Nephron (organoid): ENCODE results near the gene SRA1.
A peak's percentile ranks its signal among the peaks of the same experiment; 100 is the strongest.
"Not testable (repeated sequence)": the region's sequence is repeated elsewhere in the genome, so short reads cannot be mapped to it uniquely, and the experiment has no call there.

ENCODE experiments used
- H3K27ac Mint-ChIP-seq, 3 experiments: 2 replicates each; pipeline ENCODE4 v1.8.0; 2020; ENCODE audit warnings: mixed read lengths in 3 of 3, mild to moderate bottlenecking in 2 of 3, moderate library complexity in 1 of 3
- H3K27me3 Mint-ChIP-seq: 2 replicates; pipeline ENCODE4 v1.8.0; 2021; ENCODE audit warnings: low read depth, mild to moderate bottlenecking, moderate library complexity, mixed read lengths
- H3K36me3 Mint-ChIP-seq: 2 replicates; pipeline ENCODE4 v1.8.0; 2020; ENCODE audit warnings: low read depth, mixed read lengths
- H3K4me1 Mint-ChIP-seq: 2 replicates; pipeline ENCODE4 v1.8.0; 2020; ENCODE audit warnings: mixed read lengths
- H3K4me3 Mint-ChIP-seq, 3 experiments: 2 replicates each; pipeline ENCODE4 v1.8.0; 2020; ENCODE audit warnings: mild to moderate bottlenecking in 3 of 3, mixed read lengths in 3 of 3, moderate library complexity in 2 of 3
- H3K9me3 Mint-ChIP-seq: 2 replicates; pipeline ENCODE4 v1.8.0; 2020; ENCODE audit warnings: mixed read lengths
- CTCF ChIP-seq, 3 experiments: fragments of 200-600 bp; sonication (generic); IDR thresholded peaks; one replicate each; pipeline ENCODE4 v1.5.0; 2021; ENCODE audit warnings: antibody characterized with exemption in 3 of 3; ENCODE audit not compliant: unreplicated experiment in 3 of 3

Gene SRA1

GRCh38 chr5:140557136-140557805 is at the start of gene SRA1:
TSS of gene SRA1 (minus strand) at chr5:140557473. CDS start at chr5:140557452, 21 bp downstream.
- Mint-ChIP-seq H3K27me3 (peaks cover 4% of the 10 kb centered on the region), H3K4me3 (peak within 1 kb of the TSS; percentile 93 to 95 (median 95)), H3K36me3 (peaks cover 23% of the 10 kb centered on the region), H3K9me3 (no peaks in the 10 kb centered on the region), H3K27ac (peak within 1 kb of the TSS; percentile 89 to 91 (median 91)), H3K4me1 (peaks cover 47% of the 10 kb centered on the region)
- no peak for TF ChIP-seq CTCF (IDR thresholded peaks at IDR 0.05; ENCODE audit: unreplicated experiment in 3 of 3)

- Mint-ChIP-seq H3K36me3 (no peaks in the 10 kb centered on the region), H3K4me1 (no peaks in the 10 kb centered on the region), H3K4me3 (no peak overlapping the region), H3K9me3 (peaks cover 2% of the 10 kb centered on the region), H3K27me3 (peaks cover 13% of the 10 kb centered on the region), H3K27ac (no peak overlapping the region)
- TF ChIP-seq CTCF (IDR thresholded peaks at IDR 0.05; ENCODE audit: unreplicated experiment in 3 of 3): no peak
Measured at GRCh38 chr5:140607031-140607430, 49.8 kb upstream of the SRA1 start.

GRCh38 chr5:140605879-140606278 is 48.6 kb upstream of the SRA1 start:
- Mint-ChIP-seq H3K4me3 (no peak overlapping the region), H3K9me3 (no peaks in the 10 kb centered on the region), H3K36me3 (no peaks in the 10 kb centered on the region), H3K27me3 (peaks cover 9% of the 10 kb centered on the region), H3K4me1 (no peaks in the 10 kb centered on the region), H3K27ac (no peak overlapping the region)
- TF ChIP-seq CTCF (IDR thresholded peaks at IDR 0.05; ENCODE audit: unreplicated experiment in 3 of 3): no peak

GRCh38 chr5:140603734-140604133 is 46.5 kb upstream of the SRA1 start:
- Mint-ChIP-seq H3K4me1 (no peaks in the 10 kb centered on the region), H3K27ac (no peak overlapping the region), H3K4me3 (no peak overlapping the region), H3K27me3 (peaks cover 10% of the 10 kb centered on the region), H3K36me3 (no peaks in the 10 kb centered on the region), H3K9me3 (no peaks in the 10 kb centered on the region)
- no peak for TF ChIP-seq CTCF (IDR thresholded peaks at IDR 0.05; ENCODE audit: unreplicated experiment in 3 of 3)

- not testable (repeated sequence) for H3K27ac Mint-ChIP-seq, H3K4me3 Mint-ChIP-seq, H3K36me3 Mint-ChIP-seq, H3K9me3 Mint-ChIP-seq, H3K4me1 Mint-ChIP-seq
- peaks cover 12% of the 10 kb centered on the region for H3K27me3 Mint-ChIP-seq
Measured at GRCh38 chr5:140603446-140603698, 46.1 kb upstream of the SRA1 start.

GRCh38 chr5:140602147-140602546 is 44.9 kb upstream of the SRA1 start:
- no peak for TF ChIP-seq CTCF (IDR thresholded peaks at IDR 0.05; ENCODE audit: unreplicated experiment in 3 of 3)
- no peaks in the 10 kb centered on the region for H3K4me1 Mint-ChIP-seq
- no peaks in the 10 kb centered on the region for H3K36me3 Mint-ChIP-seq
- no peaks in the 10 kb centered on the region for H3K9me3 Mint-ChIP-seq
- H3K4me3 Mint-ChIP-seq: no peak overlapping the region
- H3K27me3 Mint-ChIP-seq: peaks cover 15% of the 10 kb centered on the region
- H3K27ac Mint-ChIP-seq: no peak overlapping the region
